Peyer's patch (tissue), 4 donors: ENCODE data around the gene RSPH1. TPM values are rescaled to one million over a fixed set of nuclear protein-coding genes. Genes with fewer than 3 reads are reported as not detected.

ENCODE experiments used
- DNase-seq, 3 donors: peaks; one replicate each; pipeline ENCODE4 v3.0.0-alpha.2; 2017 to 2019
- H3K27ac ChIP-seq, 4 donors: fragments of 200-600 bp; sonication (generic); one replicate each; pipeline ENCODE4 v1.5.1; 2016 to 2019
- H3K27me3 ChIP-seq, 2 donors: fragments of 200-600 bp; sonication (generic); one replicate each; pipeline ENCODE4 v1.5.1; 2019
- H3K36me3 ChIP-seq, 3 donors: fragments of 200-600 bp; sonication (generic); one replicate each; pipeline ENCODE4 v1.5.1; 2016 to 2019
- H3K4me1 ChIP-seq, 4 donors: fragments of 200-600 bp; sonication (generic); one replicate each; pipeline ENCODE4 v1.5.1; 2016 to 2019
- H3K4me3 ChIP-seq, 4 donors: fragments of 200-600 bp; sonication (generic); 1 replicate in 3 of 4; 2 replicates in 1 of 4; pipeline ENCODE4 v1.5.1; 2016 to 2019; ENCODE audit warnings: mild to moderate bottlenecking in 1 of 4
- H3K9me3 ChIP-seq, 4 donors: fragments of 200-600 bp; sonication (generic); one replicate each; pipeline ENCODE4 v1.5.1; 2016 to 2019; ENCODE audit warnings: mild to moderate bottlenecking in 1 of 4
- POLR2A ChIP-seq, 2 donors: fragments of 450-650 bp; IDR thresholded peaks; one replicate each; pipeline ENCODE4 v1.5.1; 2017; ENCODE audit warnings: antibody characterized with exemption in 2 of 2, mild to moderate bottlenecking in 2 of 2, moderate library complexity in 2 of 2
- total RNA-seq, 4 donors: library from RNA; depleted of rRNA; stranded (reverse); fragments of >200 nt; gene quantifications; one replicate each; pipeline ENCODE4 v1.1.0, GENCODE V29; 2016
- TF ChIP-seq, protein P1 (sequence below), 6 experiments: fragments of 450-650 bp in 4 of 6; fragments of 200-600 bp in 2 of 6; sonication (generic) in 1 of 6; IDR thresholded peaks; one replicate each; pipeline ENCODE4 v1.5.1; 2017 to 2019; ENCODE audit warnings: antibody characterized with exemption in 6 of 6, mild to moderate bottlenecking in 3 of 6, moderate library complexity in 1 of 6

Gene RSPH1
- total RNA-seq, 4 donors from 2014 or later: 2.5 to 11.0 (median 6.7) TPM

GRCh38 chr21:42425591-42425990, 70.4 kb downstream of the RSPH1 start:
- TF ChIP-seq, protein P1, sequence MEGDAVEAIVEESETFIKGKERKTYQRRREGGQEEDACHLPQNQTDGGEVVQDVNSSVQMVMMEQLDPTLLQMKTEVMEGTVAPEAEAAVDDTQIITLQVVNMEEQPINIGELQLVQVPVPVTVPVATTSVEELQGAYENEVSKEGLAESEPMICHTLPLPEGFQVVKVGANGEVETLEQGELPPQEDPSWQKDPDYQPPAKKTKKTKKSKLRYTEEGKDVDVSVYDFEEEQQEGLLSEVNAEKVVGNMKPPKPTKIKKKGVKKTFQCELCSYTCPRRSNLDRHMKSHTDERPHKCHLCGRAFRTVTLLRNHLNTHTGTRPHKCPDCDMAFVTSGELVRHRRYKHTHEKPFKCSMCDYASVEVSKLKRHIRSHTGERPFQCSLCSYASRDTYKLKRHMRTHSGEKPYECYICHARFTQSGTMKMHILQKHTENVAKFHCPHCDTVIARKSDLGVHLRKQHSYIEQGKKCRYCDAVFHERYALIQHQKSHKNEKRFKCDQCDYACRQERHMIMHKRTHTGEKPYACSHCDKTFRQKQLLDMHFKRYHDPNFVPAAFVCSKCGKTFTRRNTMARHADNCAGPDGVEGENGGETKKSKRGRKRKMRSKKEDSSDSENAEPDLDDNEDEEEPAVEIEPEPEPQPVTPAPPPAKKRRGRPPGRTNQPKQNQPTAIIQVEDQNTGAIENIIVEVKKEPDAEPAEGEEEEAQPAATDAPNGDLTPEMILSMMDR (IDR thresholded peaks at IDR 0.05): no peak
- TF ChIP-seq POLR2A (IDR thresholded peaks at IDR 0.05): no peak
- no peak overlapping the region for H3K4me3 ChIP-seq

DNA sequence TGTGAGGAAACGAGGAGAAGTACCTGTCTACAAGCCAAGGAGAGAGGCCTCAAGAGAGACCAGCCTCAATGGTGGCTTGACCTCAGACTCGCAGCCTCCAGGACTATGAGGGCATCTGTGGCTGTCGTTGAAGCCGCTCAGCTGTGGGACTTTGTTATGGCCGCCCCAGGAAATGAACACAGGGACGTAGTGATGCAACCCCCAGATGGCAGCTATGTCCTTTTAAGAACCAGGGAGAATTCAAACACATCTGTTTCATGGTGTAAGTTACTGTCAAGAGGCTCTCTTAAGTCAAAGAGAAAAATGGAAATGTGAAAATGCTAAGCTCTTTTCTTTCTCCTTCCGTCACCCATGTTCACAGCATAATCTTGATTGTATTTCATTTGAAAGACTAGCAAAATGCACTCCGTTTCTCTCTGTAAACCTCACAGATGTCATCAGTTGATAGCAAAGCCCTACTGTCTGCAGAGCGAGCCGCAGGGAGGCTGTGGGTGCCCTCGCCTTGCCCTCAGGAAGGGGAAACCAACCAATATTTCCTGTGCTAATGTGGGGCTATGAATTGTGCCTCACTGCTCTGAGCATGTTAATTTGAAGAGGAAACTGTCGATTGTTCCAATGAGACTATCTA, 71.0 kb downstream of the RSPH1 start:
- H3K9me3 ChIP-seq: no peaks in the 10 kb centered on the region
- peak in 2 of 3 donors; percentile 41 to 80 for DNase-seq
- no peak for TF ChIP-seq POLR2A (IDR thresholded peaks at IDR 0.05)
- TF ChIP-seq, protein P1 (IDR thresholded peaks at IDR 0.05): no peak
- H3K4me3 ChIP-seq: no peak overlapping the region
- no peaks in the 10 kb centered on the region for H3K36me3 ChIP-seq
- H3K27ac ChIP-seq: peak overlapping the region in 3 of 4 donors; percentile 14 to 63 (median 53)
- H3K27me3 ChIP-seq: no peaks in the 10 kb centered on the region
- peaks cover 0 to 14% (median 4%) of the 10 kb centered on the region in 4 donors for H3K4me1 ChIP-seq

More at GRCh38 chr21:42425591-42425990, 70.4 kb downstream of the RSPH1 start:
- Histone ChIP-seq H3K27me3 (no peaks in the 10 kb centered on the region), H3K36me3 (no peaks in the 10 kb centered on the region), H3K9me3 (no peaks in the 10 kb centered on the region), H3K27ac (peak overlapping the region in 1 of 4 donors; percentile 8), H3K4me1 (peaks cover 0 to 14% (median 4%) of the 10 kb centered on the region in 4 donors)
- DNase-seq: no peak

DNA sequence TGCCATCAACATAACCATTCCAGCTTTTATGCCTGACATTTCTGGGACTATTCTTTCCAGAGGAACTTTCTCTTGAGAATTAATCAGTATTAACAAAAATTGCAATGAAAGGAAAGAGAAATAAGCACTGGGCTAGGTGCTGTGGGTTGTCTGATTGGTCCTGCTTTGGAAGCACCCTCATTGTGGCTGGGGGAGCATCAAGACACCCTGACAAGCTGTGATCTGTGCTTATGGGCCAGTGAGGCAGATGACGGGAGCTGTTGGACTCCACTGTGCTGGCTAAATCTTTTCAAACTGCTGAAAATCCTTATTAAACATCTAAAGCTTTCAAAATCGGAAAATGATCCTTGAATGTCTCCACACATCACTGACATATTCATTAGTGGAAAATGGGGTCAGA, 72.3 kb downstream of the RSPH1 start:
- Histone ChIP-seq H3K9me3 (no peaks in the 10 kb centered on the region), H3K27ac (peak overlapping the region in 2 of 4 donors; percentile 53 to 63), H3K4me3 (no peak overlapping the region), H3K36me3 (no peaks in the 10 kb centered on the region), H3K4me1 (peaks cover 0 to 14% (median 4%) of the 10 kb centered on the region in 4 donors), H3K27me3 (no peaks in the 10 kb centered on the region)
- DNase-seq: no peak
- no peak for TF ChIP-seq POLR2A (IDR thresholded peaks at IDR 0.05)
- TF ChIP-seq, protein P1 (IDR thresholded peaks at IDR 0.05): no peak

DNA sequence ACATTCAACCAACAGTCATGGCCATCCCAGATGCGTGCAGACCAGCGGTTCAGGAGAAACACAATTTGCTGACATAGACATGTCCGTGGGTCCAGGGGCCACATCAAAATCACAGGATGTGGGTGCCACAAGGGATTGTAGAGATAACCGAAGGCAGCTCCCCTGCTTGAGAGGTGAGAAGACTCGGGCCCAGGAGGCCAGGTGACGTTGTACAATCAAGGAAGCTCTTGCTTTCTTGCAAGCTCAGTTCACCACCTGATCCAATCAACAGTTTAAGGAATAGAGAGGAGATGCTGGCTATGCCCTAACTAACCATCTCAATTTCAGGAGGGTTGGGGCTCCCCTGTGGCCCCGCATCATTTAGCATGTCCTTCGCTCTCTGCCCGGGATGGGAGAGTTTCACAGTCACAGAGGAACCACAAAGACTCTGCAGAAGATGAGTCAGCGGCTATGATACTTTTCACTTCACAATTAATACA, 72.8 kb downstream of the RSPH1 start:
- no peaks in the 10 kb centered on the region for H3K9me3 ChIP-seq
- peaks cover 0 to 14% (median 4%) of the 10 kb centered on the region in 4 donors for H3K4me1 ChIP-seq
- DNase-seq: peak in 2 of 3 donors; percentile 36 to 69
- TF ChIP-seq, protein P1 (IDR thresholded peaks at IDR 0.05): no peak
- TF ChIP-seq POLR2A (IDR thresholded peaks at IDR 0.05): no peak
- H3K27me3 ChIP-seq: no peaks in the 10 kb centered on the region
- no peak overlapping the region for H3K4me3 ChIP-seq
- H3K27ac ChIP-seq: peak overlapping the region in 2 of 4 donors; percentile 53 to 63
- H3K36me3 ChIP-seq: no peaks in the 10 kb centered on the region

Other genes starting within 250 kb of the RSPH1 start
- 1,000 to 10,000 TPM in 1 of 4 donors, 100 to 1,000 TPM in 3; 178 to 1,063 (median 636) TPM for gene TFF3, start 180.8 kb downstream of the RSPH1 start, total RNA-seq
- 1 to 10 TPM in 1 of 4 donors, not detected in 3; 6.7 TPM for gene TFF2, start 145.2 kb downstream of the RSPH1 start, total RNA-seq
- 100 to 1,000 TPM in 2 of 4 donors, 10 to 100 TPM in 1, not detected in 1; 32.4 to 136 (median 103) TPM for gene TFF1, start 129.7 kb downstream of the RSPH1 start, total RNA-seq
- 1 to 10 TPM in 1 of 4 donors, under 1 TPM in 1, not detected in 2; 0.54 to 2.5 TPM for gene TMPRSS3, start 100.2 kb downstream of the RSPH1 start, total RNA-seq
- 10 to 100 TPM in 1 of 4 donors, 1 to 10 TPM in 3; 3.9 to 14.0 (median 5.3) TPM for gene UBASH3A, start 92.3 kb downstream of the RSPH1 start, total RNA-seq
- gene SLC37A1, start 17.6 kb upstream of the RSPH1 start, total RNA-seq: 100 to 1,000 TPM in 3 of 4 donors, 10 to 100 TPM in 1; 66.0 to 249 (median 195) TPM
- 100 to 1,000 TPM in 3 of 4 donors, 10 to 100 TPM in 1; 92.4 to 478 (median 444) TPM for gene PDE9A, start 157.4 kb upstream of the RSPH1 start, total RNA-seq